Effector CD8-positive, alpha-beta T cell (primary cell): ENCODE results near the gene MYO1H.

Experiments
- DNase-seq: peaks from one replicate; lab custom pipeline; 2025; lab: John Stamatoyannopoulos, UW

MYO1H gene

GRCh38 chr12:109493938-109494337, 146.2 kb downstream of the MYO1H start:
- DNase-seq = no peak

- no peak for DNase-seq
Observed at GRCh38 chr12:109494348-109494881, 146.7 kb downstream of the MYO1H start.

- DNase-seq = no peak
Observed at GRCh38 chr12:109495012-109495411, 147.3 kb downstream of the MYO1H start.

- no peak for DNase-seq
Observed at GRCh38 chr12:109496306-109496705, 148.6 kb downstream of the MYO1H start.

- no peak for DNase-seq
Observed at GRCh38 chr12:109497675-109498074, 150.0 kb downstream of the MYO1H start.
